ENCODE measurements around the gene MYOZ1. TPM values are rescaled to one million over a fixed set of nuclear protein-coding genes. Genes with fewer than 3 reads are reported as not detected.
"Not testable (repeated sequence)": the region's sequence is repeated elsewhere in the genome, so short reads cannot be mapped to it uniquely, and the experiment has no call there.

The MYOZ1 gene
- polyA plus RNA-seq, 3 donors: 5.0 to 6.3 (median 5.2) TPM

GRCh38 chr10:73647875-73648651, 6.8 kb upstream of the MYOZ1 start:
- DNase-seq (ENCODE audit: low read depth in 3 of 3, low spot score in 2 of 3): no peak

- DNase-seq (ENCODE audit: low read depth in 3 of 3, low spot score in 2 of 3): peak in 2 of 3 donors; percentile 60 to 61
Observed at GRCh38 chr10:73647211-73647874, 6.1 kb upstream of the MYOZ1 start.

- no peak for DNase-seq (ENCODE audit: low read depth in 3 of 3, low spot score in 2 of 3)
Observed at GRCh38 chr10:73646598-73647041, 5.3 kb upstream of the MYOZ1 start.

- DNase-seq (ENCODE audit: low read depth in 3 of 3, low spot score in 2 of 3): no peak
Observed at GRCh38 chr10:73645251-73645650, 4.0 kb upstream of the MYOZ1 start.

GRCh38 chr10:73644767-73645166, 3.5 kb upstream of the MYOZ1 start:
- DNase-seq (ENCODE audit: low read depth in 3 of 3, low spot score in 2 of 3): no peak

GRCh38 chr10:73644015-73644743, 2.9 kb upstream of the MYOZ1 start:
- DNase-seq (ENCODE audit: low read depth in 3 of 3, low spot score in 2 of 3): peak in 2 of 3 donors; percentile 41 to 54

GRCh38 chr10:73643362-73643761, 2.1 kb upstream of the MYOZ1 start:
- no peak for DNase-seq (ENCODE audit: low read depth in 3 of 3, low spot score in 2 of 3)

GRCh38 chr10:73639286-73639685, 2.0 kb downstream of the MYOZ1 start:
- no peak for DNase-seq (ENCODE audit: low read depth in 3 of 3, low spot score in 2 of 3)

GRCh38 chr10:73635781-73636180, 5.5 kb downstream of the MYOZ1 start:
- no peak for DNase-seq (ENCODE audit: low read depth in 3 of 3, low spot score in 2 of 3)

- DNase-seq (ENCODE audit: low read depth in 3 of 3, low spot score in 2 of 3): no peak
Observed at GRCh38 chr10:73634421-73634820, 6.9 kb downstream of the MYOZ1 start.

- DNase-seq (ENCODE audit: low read depth in 3 of 3, low spot score in 2 of 3): no peak
Observed at GRCh38 chr10:73629165-73629564, 12.1 kb downstream of the MYOZ1 start.

GRCh38 chr10:73628405-73628804, 12.9 kb downstream of the MYOZ1 start:
- no peak for DNase-seq (ENCODE audit: low read depth in 3 of 3, low spot score in 2 of 3)

- no peak for DNase-seq (ENCODE audit: low read depth in 3 of 3, low spot score in 2 of 3)
Observed at GRCh38 chr10:73627300-73627699, 14.0 kb downstream of the MYOZ1 start.

GRCh38 chr10:73625884-73626752, 15.2 kb downstream of the MYOZ1 start:
- peak in 2 of 3 donors; percentile 97 to 99 for DNase-seq (ENCODE audit: low read depth in 3 of 3, low spot score in 2 of 3)

- no peak for DNase-seq (ENCODE audit: low read depth in 3 of 3, low spot score in 2 of 3)
Observed at GRCh38 chr10:73625004-73625883, 16.0 kb downstream of the MYOZ1 start.

GRCh38 chr10:73623056-73623455, 18.2 kb downstream of the MYOZ1 start:
- no peak for DNase-seq (ENCODE audit: low read depth in 3 of 3, low spot score in 2 of 3)

GRCh38 chr10:73620974-73621373, 20.3 kb downstream of the MYOZ1 start:
- not testable (repeated sequence) for DNase-seq (ENCODE audit: low read depth in 3 of 3, low spot score in 2 of 3)

- DNase-seq (ENCODE audit: low read depth in 3 of 3, low spot score in 2 of 3): not testable (repeated sequence)
Observed at GRCh38 chr10:73617143-73617542, 24.1 kb downstream of the MYOZ1 start.

- DNase-seq (ENCODE audit: low read depth in 3 of 3, low spot score in 2 of 3): no peak
Observed at GRCh38 chr10:73614720-73615119, 26.6 kb downstream of the MYOZ1 start.
